GM12864 (cell line): ENCODE data around the gene FZR1.

Experiments used
- DNase-seq: peaks from one replicate; pipeline ENCODE4 v3.0.0-alpha.2; 2011; ENCODE audit warnings: low read depth
- H3K4me3 ChIP-seq: 2 replicates; pipeline ENCODE4 v1.5.1; 2011; ENCODE audit warnings: mild to moderate bottlenecking, low read depth, low read length, control low read depth
- TF ChIP-seq, protein P1 (sequence below): IDR thresholded peaks from 2 replicates; pipeline ENCODE4 v1.5.1; 2011; ENCODE audit warnings: low read depth, mild to moderate bottlenecking, moderate library complexity, low read length, control low read depth, inconsistent platforms; ENCODE audit errors: missing control alignments

The FZR1 gene

DNA sequence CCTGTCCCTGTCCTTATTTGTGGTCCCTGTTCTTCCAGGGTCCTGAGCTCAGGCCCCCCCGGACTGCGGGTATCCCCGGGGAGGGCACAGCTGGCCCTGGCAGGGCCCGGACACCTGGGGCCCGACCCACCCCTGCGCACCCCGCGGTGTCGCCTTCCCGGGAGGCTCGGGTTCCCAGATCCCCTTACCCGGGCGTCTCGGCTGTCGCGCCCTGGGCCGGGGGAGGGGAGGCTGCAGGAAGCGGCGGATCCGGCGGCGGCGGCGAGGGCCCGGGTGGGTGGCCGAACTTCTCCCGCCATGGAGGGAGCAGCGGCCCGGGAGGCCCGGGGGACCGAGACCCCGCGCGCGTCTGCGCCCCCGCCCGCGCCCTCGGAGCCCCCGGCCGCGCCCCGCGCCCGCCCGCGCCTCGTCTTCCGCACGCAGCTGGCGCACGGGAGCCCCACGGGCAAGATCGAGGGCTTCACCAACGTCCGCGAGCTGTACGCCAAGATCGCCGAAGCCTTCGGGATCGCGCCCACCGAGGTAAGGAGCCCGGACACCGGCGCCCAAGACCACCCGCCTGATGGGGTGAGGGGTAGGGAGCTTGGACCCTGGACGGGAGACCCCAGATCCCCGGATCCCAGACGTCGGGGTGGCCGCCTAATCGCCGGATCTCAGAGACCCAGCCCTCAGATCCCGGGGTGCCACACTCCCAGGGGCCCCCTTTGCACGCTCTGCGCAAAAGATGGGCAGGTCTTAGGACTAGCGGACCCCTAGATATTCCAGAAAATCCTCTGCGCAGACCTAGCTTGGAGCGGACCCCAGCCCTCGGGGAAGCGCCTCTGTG lies 79.4 kb downstream of the FZR1 start, which contains the start of gene GIPC3:
TSS of gene GIPC3 (plus strand) at position 178 of the 826 bp plus-strand sequence. CDS start at position 298, 120 bp downstream.
- no peak within 1 kb of the TSS for H3K4me3 ChIP-seq
- TF ChIP-seq, protein P1, sequence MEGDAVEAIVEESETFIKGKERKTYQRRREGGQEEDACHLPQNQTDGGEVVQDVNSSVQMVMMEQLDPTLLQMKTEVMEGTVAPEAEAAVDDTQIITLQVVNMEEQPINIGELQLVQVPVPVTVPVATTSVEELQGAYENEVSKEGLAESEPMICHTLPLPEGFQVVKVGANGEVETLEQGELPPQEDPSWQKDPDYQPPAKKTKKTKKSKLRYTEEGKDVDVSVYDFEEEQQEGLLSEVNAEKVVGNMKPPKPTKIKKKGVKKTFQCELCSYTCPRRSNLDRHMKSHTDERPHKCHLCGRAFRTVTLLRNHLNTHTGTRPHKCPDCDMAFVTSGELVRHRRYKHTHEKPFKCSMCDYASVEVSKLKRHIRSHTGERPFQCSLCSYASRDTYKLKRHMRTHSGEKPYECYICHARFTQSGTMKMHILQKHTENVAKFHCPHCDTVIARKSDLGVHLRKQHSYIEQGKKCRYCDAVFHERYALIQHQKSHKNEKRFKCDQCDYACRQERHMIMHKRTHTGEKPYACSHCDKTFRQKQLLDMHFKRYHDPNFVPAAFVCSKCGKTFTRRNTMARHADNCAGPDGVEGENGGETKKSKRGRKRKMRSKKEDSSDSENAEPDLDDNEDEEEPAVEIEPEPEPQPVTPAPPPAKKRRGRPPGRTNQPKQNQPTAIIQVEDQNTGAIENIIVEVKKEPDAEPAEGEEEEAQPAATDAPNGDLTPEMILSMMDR, result no peak
- DNase-seq, result no peak

DNA sequence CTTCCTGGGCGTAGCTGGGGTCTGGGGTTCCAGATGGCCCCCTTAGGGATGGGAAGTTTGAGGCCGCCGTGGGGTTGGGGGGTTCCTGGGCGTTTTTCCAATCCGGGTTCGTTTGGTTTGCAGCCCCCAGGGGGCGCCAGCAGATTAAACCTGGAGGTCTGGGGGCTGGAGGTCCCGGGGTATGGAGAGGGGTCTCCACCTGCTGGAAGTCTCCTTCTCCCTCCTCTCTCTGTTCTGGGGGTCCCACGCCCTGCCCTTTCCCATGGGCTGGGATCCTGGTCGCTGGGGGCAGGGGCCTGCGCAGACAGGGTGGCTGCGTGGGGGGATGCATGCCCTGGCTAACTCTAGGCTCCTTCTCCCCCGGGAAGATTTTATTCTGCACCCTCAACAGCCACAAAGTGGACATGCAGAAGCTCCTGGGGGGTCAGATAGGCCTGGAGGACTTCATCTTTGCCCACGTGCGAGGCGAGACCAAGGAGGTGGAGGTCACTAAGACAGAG lies 80.1 kb downstream of the FZR1 start:
- no peak overlapping the region for H3K4me3 ChIP-seq
- TF ChIP-seq, protein P1, result peak; percentile 50
- DNase-seq, result no peak

DNA sequence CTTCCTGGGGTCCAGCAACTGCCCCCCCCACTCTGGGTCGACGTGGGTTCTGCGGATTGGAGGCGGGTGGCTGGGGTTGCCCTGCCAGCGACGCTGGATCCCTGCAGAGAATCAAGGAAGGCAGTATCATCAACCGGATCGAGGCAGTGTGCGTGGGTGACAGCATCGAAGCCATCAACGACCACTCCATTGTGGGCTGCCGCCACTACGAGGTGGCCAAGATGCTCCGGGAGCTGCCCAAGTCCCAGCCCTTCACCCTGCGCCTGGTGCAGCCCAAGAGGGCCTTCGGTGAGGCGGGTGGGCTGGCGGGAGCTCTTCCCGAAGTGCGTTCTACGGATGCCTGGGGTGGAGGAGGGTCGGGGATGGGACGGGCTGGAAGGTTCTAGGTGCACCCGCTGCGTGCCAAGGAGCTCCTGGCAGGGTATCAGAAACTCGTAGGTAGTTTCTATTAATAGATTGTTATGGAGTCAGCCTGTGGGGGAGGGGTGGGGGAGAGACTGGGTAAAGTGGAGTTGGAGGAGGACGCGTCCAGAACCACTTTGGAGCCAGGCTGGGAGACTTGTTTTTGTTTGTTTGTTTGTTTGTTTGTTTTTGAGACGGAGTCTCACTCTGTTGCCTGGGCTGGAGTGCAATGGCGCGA lies 80.7 kb downstream of the FZR1 start:
- TF ChIP-seq, protein P1, result no peak
- no peak overlapping the region for H3K4me3 ChIP-seq
- no peak for DNase-seq
